Measurements from ENCODE around the gene SCCPDH. TPM values are rescaled to one million over a fixed set of nuclear protein-coding genes. Genes with fewer than 3 reads are reported as not detected.
A peak's percentile ranks its signal among the peaks of the same experiment; 100 is the strongest.

The SCCPDH gene
- total and polyA plus RNA-seq, 9 of the 15 experiments (the other 6 are each of a cell fraction or from before 2014, with no cell fraction given) = 7.0 to 61.9 (median 38.3) TPM

DNA sequence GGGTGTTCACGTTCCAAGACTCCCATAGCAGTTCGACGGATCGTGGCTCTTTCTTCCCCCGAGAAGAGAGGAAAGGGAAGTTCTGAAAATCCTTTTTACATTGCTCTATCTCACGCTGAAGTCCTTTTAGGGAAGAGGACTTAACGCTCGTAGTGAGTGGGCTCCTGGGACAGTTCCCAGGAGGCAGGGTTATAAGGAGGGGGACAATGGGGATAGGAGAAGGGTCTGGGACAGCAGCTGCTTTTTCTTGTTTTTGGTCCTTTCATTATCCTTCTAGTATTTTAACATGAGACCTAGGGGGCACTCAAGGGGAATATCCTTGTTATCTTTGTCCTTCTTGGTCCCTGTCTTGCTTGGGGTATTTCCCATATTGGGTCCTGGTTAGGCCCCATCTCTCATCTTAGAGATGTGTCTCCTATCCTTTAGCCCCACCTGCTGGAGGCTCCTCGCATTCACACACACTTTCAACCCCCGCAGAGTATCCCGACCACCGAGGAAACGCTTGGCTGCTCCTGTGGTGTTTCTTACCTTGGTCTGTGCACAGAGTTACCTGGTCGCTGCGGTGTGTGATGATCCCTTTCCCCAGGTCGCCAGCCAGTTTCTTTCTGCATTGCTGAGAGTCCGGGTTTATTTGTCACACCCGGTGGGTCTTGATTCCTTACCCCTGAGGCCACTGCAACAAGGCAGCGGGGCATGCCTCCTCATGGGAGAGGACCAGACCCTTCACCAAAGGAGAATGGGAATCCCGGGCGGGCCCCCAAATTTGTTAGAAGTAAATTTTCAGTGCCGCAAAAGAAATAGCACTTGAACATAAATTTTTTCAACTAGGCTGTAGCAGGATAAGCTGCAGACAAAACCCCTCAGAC, 29.7 kb downstream of the SCCPDH start (continued):
- TF ChIP-seq, protein P1, sequence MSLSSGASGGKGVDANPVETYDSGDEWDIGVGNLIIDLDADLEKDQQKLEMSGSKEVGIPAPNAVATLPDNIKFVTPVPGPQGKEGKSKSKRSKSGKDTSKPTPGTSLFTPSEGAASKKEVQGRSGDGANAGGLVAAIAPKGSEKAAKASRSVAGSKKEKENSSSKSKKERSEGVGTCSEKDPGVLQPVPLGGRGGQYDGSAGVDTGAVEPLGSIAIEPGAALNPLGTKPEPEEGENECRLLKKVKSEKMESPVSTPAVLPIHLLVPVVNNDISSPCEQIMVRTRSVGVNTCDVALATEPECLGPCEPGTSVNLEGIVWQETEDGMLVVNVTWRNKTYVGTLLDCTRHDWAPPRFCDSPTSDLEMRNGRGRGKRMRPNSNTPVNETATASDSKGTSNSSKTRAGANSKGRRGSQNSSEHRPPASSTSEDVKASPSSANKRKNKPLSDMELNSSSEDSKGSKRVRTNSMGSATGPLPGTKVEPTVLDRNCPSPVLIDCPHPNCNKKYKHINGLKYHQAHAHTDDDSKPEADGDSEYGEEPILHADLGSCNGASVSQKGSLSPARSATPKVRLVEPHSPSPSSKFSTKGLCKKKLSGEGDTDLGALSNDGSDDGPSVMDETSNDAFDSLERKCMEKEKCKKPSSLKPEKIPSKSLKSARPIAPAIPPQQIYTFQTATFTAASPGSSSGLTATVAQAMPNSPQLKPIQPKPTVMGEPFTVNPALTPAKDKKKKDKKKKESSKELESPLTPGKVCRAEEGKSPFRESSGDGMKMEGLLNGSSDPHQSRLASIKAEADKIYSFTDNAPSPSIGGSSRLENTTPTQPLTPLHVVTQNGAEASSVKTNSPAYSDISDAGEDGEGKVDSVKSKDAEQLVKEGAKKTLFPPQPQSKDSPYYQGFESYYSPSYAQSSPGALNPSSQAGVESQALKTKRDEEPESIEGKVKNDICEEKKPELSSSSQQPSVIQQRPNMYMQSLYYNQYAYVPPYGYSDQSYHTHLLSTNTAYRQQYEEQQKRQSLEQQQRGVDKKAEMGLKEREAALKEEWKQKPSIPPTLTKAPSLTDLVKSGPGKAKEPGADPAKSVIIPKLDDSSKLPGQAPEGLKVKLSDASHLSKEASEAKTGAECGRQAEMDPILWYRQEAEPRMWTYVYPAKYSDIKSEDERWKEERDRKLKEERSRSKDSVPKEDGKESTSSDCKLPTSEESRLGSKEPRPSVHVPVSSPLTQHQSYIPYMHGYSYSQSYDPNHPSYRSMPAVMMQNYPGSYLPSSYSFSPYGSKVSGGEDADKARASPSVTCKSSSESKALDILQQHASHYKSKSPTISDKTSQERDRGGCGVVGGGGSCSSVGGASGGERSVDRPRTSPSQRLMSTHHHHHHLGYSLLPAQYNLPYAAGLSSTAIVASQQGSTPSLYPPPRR (CRISPR knock-in tag; IDR thresholded peaks at IDR 0.05; ENCODE audit: borderline replicate concordance) = no peak
- TF ChIP-seq, protein P2, sequence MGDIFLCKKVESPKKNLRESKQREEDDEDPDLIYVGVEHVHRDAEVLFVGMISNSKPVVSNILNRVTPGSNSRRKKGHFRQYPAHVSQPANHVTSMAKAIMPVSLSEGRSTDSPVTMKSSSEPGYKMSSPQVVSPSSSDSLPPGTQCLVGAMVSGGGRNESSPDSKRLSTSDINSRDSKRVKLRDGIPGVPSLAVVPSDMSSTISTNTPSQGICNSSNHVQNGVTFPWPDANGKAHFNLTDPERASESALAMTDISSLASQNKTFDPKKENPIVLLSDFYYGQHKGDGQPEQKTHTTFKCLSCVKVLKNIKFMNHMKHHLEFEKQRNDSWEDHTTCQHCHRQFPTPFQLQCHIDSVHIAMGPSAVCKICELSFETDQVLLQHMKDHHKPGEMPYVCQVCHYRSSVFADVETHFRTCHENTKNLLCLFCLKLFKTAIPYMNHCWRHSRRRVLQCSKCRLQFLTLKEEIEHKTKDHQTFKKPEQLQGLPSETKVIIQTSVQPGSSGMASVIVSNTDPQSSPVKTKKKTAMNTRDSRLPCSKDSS (IDR thresholded peaks at IDR 0.05; ENCODE audit: low read depth, partially characterized antibody) = peak; percentile 9
- peak; percentile 71; the same call in 1 of the 2 replicates for TF ChIP-seq ARID2 (IDR thresholded peaks at IDR 0.05)
- TF ChIP-seq, protein P3, sequence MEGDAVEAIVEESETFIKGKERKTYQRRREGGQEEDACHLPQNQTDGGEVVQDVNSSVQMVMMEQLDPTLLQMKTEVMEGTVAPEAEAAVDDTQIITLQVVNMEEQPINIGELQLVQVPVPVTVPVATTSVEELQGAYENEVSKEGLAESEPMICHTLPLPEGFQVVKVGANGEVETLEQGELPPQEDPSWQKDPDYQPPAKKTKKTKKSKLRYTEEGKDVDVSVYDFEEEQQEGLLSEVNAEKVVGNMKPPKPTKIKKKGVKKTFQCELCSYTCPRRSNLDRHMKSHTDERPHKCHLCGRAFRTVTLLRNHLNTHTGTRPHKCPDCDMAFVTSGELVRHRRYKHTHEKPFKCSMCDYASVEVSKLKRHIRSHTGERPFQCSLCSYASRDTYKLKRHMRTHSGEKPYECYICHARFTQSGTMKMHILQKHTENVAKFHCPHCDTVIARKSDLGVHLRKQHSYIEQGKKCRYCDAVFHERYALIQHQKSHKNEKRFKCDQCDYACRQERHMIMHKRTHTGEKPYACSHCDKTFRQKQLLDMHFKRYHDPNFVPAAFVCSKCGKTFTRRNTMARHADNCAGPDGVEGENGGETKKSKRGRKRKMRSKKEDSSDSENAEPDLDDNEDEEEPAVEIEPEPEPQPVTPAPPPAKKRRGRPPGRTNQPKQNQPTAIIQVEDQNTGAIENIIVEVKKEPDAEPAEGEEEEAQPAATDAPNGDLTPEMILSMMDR (IDR thresholded peaks at IDR 0.05 in 2 of 3, conservative IDR thresholded peaks at IDR 0.05 in 1 of 3; ENCODE audit: insufficient read depth in 2 of 3, low read depth in 1 of 3, low read length in 3 of 3) = peak; percentile 82 to 94 (median 90)
- TF ChIP-seq RB1 (IDR thresholded peaks at IDR 0.05; ENCODE audit: low read depth) = peak; percentile 26; the same call in 1 of the 2 replicates
